GM19438 (cell line): Measurements from ENCODE around the gene DGKE.

Experiments used
- ATAC-seq: cut with Tn5 transposase; IDR thresholded peaks from one replicate; pipeline ENCODE4 v1.9.1; 2021; ENCODE audit warnings: low read depth; ENCODE audit not compliant: unreplicated experiment

The DGKE gene

GRCh38 chr17:56845934-56846333 is 12.0 kb downstream of the DGKE start:
- ATAC-seq = no peak

- ATAC-seq = no peak
Observed at GRCh38 chr17:56847106-56847505, 13.2 kb downstream of the DGKE start.

GRCh38 chr17:56849131-56849530 is 15.2 kb downstream of the DGKE start:
- ATAC-seq = no peak

- no peak for ATAC-seq
Observed at GRCh38 chr17:56850591-56850990, 16.6 kb downstream of the DGKE start.

GRCh38 chr17:56851008-56851407 is 17.1 kb downstream of the DGKE start:
- ATAC-seq = no peak

- ATAC-seq = no peak
Observed at GRCh38 chr17:56861899-56862298, 27.9 kb downstream of the DGKE start.

- no peak for ATAC-seq
Observed at GRCh38 chr17:56863974-56864373, 30.0 kb downstream of the DGKE start.

GRCh38 chr17:56866076-56866475 is 32.1 kb downstream of the DGKE start:
- ATAC-seq = no peak

GRCh38 chr17:56866496-56866895 is 32.5 kb downstream of the DGKE start:
- no peak for ATAC-seq

- ATAC-seq = no peak
Observed at GRCh38 chr17:56867948-56868376, 34.0 kb downstream of the DGKE start.

GRCh38 chr17:56868716-56869115 is 34.8 kb downstream of the DGKE start:
- no peak for ATAC-seq

GRCh38 chr17:56870081-56870651 is 36.2 kb downstream of the DGKE start:
- ATAC-seq = no peak

- no peak for ATAC-seq
Observed at GRCh38 chr17:56876766-56877179, 42.8 kb downstream of the DGKE start.

- no peak for ATAC-seq
Observed at GRCh38 chr17:56879280-56879679, 45.3 kb downstream of the DGKE start.

GRCh38 chr17:56880133-56880532 is 46.2 kb downstream of the DGKE start:
- ATAC-seq = no peak

- ATAC-seq = no peak
Observed at GRCh38 chr17:56880571-56880970, 46.6 kb downstream of the DGKE start.

GRCh38 chr17:56881685-56882295 is 47.8 kb downstream of the DGKE start:
- ATAC-seq = no peak

- no peak for ATAC-seq
Observed at GRCh38 chr17:56883616-56884015, 49.7 kb downstream of the DGKE start.

GRCh38 chr17:56884483-56885311 is 50.7 kb downstream of the DGKE start:
- no peak for ATAC-seq

- no peak for ATAC-seq
Observed at GRCh38 chr17:56885312-56885657, 51.3 kb downstream of the DGKE start.

- ATAC-seq = no peak
Observed at GRCh38 chr17:56886288-56886731, 52.4 kb downstream of the DGKE start.

GRCh38 chr17:56887105-56887504 is 53.2 kb downstream of the DGKE start:
- no peak for ATAC-seq
